Cardiac muscle cell (in vitro differentiated cells and primary cell): ENCODE data around the gene LRFN4. TPM values are rescaled to one million over a fixed set of nuclear protein-coding genes. Genes with fewer than 3 reads are reported as not detected.

ENCODE experiments used
- DNase-seq, 2 donors: peaks; one replicate each; pipeline versions ENCODE4 v3.0.0 to v3.0.0-alpha.2; 2010 to 2017; ENCODE audit warnings: low read depth in 1 of 2, low spot score in 1 of 2
- H3K27ac ChIP-seq: fragments of 200-600 bp; sonication (generic); 2 replicates; pipeline ENCODE4 v1.5.1; 2016
- H3K27me3 ChIP-seq: fragments of 200-600 bp; sonication (generic); 2 replicates; pipeline ENCODE4 v1.6.0; 2016; ENCODE audit warnings: control low read depth
- H3K36me3 ChIP-seq: fragments of 200-600 bp; sonication (generic); 2 replicates; pipeline ENCODE4 v1.5.1; 2016; ENCODE audit warnings: control low read depth
- H3K4me1 ChIP-seq: fragments of 200-600 bp; sonication (generic); 2 replicates; pipeline ENCODE4 v1.8.1; 2017; ENCODE audit warnings: low read depth, mild to moderate bottlenecking, mixed run types
- H3K4me3 ChIP-seq: fragments of 200-600 bp; sonication (generic); 2 replicates; pipeline ENCODE4 v1.5.1; 2016; ENCODE audit warnings: mild to moderate bottlenecking
- H3K9me3 ChIP-seq: fragments of 200-600 bp; sonication (generic); 2 replicates; pipeline ENCODE4 v1.5.1; 2017; ENCODE audit warnings: low read depth, mild to moderate bottlenecking, control low read depth
- polyA plus RNA-seq: library from polyadenylated mRNA; unstranded; fragments of >200 nt; fragmentation: Nextera tagmentation; extraction: Ambion mirVana; gene quantifications from 2 replicates; pipeline ENCODE4 v1.2.1, GENCODE V29; 2016
- total RNA-seq: library from RNA; depleted of rRNA; stranded (reverse); fragments of >200 nt; gene quantifications from 2 replicates; pipeline ENCODE4 v1.2.3, GENCODE V29; 2016
- TF ChIP-seq, protein P1 (sequence below): IDR thresholded peaks from 2 replicates; pipeline ENCODE4 v1.5.1; 2012; ENCODE audit warnings: low read depth, mild to moderate bottlenecking, low read length

LRFN4 gene
- total and polyA plus RNA-seq, 2 experiments from 2014 or later: 41.6 to 50.4 TPM

DNA sequence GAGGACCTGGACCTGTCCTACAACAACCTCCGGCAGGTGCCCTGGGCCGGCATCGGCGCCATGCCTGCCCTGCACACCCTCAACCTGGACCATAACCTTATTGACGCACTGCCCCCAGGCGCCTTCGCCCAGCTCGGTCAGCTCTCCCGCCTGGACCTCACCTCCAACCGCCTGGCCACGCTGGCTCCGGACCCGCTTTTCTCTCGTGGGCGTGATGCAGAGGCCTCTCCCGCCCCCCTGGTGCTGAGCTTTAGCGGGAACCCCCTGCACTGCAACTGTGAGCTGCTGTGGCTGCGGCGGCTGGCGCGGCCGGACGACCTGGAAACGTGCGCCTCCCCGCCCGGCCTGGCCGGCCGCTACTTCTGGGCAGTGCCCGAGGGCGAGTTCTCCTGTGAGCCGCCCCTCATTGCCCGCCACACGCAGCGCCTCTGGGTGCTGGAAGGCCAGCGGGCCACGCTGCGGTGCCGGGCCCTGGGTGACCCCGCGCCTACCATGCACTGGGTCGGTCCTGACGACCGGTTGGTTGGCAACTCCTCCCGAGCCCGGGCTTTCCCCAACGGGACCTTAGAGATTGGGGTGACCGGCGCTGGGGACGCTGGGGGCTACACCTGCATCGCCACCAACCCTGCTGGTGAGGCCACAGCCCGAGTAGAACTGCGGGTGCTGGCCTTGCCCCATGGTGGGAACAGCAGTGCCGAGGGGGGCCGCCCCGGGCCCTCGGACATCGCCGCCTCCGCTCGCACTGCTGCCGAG, 1.5 kb downstream of the LRFN4 start:
- TF ChIP-seq, protein P1, sequence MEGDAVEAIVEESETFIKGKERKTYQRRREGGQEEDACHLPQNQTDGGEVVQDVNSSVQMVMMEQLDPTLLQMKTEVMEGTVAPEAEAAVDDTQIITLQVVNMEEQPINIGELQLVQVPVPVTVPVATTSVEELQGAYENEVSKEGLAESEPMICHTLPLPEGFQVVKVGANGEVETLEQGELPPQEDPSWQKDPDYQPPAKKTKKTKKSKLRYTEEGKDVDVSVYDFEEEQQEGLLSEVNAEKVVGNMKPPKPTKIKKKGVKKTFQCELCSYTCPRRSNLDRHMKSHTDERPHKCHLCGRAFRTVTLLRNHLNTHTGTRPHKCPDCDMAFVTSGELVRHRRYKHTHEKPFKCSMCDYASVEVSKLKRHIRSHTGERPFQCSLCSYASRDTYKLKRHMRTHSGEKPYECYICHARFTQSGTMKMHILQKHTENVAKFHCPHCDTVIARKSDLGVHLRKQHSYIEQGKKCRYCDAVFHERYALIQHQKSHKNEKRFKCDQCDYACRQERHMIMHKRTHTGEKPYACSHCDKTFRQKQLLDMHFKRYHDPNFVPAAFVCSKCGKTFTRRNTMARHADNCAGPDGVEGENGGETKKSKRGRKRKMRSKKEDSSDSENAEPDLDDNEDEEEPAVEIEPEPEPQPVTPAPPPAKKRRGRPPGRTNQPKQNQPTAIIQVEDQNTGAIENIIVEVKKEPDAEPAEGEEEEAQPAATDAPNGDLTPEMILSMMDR: no peak
- Histone ChIP-seq H3K27ac (no peak overlapping the region), H3K36me3 (peaks cover 3% of the 10 kb centered on the region), H3K4me1 (peaks cover 6% of the 10 kb centered on the region), H3K9me3 (no peaks in the 10 kb centered on the region), H3K27me3 (no peaks in the 10 kb centered on the region), H3K4me3 (no peak overlapping the region)
- DNase-seq: no peak

DNA sequence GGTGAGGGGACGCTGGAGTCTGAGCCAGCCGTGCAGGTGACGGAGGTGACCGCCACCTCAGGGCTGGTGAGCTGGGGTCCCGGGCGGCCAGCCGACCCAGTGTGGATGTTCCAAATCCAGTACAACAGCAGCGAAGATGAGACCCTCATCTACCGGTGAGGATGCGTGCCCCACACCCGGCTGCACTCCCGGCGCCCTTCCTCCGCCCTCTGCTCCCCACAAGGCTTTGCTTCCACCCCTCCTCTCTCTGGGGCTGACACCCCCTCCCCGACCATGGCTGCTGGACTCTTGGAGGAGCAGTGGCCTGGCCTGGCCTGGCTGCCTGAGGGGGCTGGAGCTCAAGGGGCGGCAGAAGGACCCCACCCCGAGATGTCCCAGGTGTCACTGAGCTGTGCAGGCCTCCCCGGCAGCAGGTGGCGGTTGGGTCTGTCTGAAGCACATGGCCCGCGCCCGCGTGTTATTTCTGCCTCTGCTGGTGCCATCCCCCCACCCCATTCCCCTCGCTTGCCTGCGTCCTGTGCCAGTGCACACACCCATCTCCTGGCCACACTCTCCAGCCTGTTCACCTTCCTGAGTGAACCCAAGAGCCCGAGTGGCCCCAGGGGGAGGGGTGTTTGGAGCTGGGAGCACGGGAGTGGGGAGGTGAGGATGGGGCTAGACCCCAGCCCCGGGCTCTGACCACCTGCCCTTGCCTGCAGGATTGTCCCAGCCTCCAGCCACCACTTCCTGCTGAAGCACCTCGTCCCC, 2.2 kb downstream of the LRFN4 start:
- Histone ChIP-seq H3K4me1 (peaks cover 6% of the 10 kb centered on the region), H3K36me3 (peaks cover 3% of the 10 kb centered on the region), H3K27ac (no peak overlapping the region), H3K4me3 (no peak overlapping the region), H3K9me3 (no peaks in the 10 kb centered on the region), H3K27me3 (no peaks in the 10 kb centered on the region)
- no peak for DNase-seq
- TF ChIP-seq, protein P1: no peak

DNA sequence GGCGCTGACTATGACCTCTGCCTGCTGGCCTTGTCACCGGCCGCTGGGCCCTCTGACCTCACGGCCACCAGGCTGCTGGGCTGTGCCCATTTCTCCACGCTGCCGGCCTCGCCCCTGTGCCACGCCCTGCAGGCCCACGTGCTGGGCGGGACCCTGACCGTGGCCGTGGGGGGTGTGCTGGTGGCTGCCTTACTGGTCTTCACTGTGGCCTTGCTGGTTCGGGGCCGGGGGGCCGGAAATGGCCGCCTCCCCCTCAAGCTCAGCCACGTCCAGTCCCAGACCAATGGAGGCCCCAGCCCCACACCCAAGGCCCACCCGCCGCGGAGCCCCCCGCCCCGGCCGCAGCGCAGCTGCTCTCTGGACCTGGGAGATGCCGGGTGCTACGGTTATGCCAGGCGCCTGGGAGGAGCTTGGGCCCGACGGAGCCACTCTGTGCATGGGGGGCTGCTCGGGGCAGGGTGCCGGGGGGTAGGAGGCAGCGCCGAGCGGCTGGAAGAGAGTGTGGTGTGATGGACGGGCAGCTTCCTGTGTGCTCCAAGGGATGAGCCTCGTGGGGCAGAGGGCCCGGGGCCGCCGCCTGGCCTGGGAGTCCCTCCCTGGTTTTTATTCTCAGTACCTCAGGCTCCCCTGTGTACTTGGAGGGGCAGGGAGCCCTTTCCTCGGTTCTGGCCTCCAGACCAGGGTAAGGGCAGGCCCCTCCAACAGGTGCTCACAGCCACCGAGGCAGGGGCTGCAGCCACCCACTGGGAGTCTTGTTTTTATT, 3.0 kb downstream of the LRFN4 start:
- H3K36me3 ChIP-seq: peaks cover 3% of the 10 kb centered on the region
- H3K4me1 ChIP-seq: peaks cover 10% of the 10 kb centered on the region
- H3K9me3 ChIP-seq: no peaks in the 10 kb centered on the region
- no peaks in the 10 kb centered on the region for H3K27me3 ChIP-seq
- DNase-seq: no peak
- TF ChIP-seq, protein P1: no peak
- H3K4me3 ChIP-seq: no peak overlapping the region
- H3K27ac ChIP-seq: no peak overlapping the region

GRCh38 chr11:66860449-66860831, 3.6 kb downstream of the LRFN4 start:
- Histone ChIP-seq H3K4me1 (peaks cover 9% of the 10 kb centered on the region), H3K9me3 (no peaks in the 10 kb centered on the region), H3K4me3 (no peak overlapping the region), H3K36me3 (peaks cover 3% of the 10 kb centered on the region), H3K27me3 (no peaks in the 10 kb centered on the region), H3K27ac (no peak overlapping the region)
- no peak for DNase-seq
- TF ChIP-seq, protein P1: no peak

- peaks cover 5% of the 10 kb centered on the region for H3K4me1 ChIP-seq
- H3K27me3 ChIP-seq: no peaks in the 10 kb centered on the region
- no peak overlapping the region for H3K27ac ChIP-seq
- no peak for DNase-seq
- H3K36me3 ChIP-seq: peaks cover 3% of the 10 kb centered on the region
- no peaks in the 10 kb centered on the region for H3K9me3 ChIP-seq
- no peak overlapping the region for H3K4me3 ChIP-seq
- TF ChIP-seq, protein P1: no peak
Observed at GRCh38 chr11:66861038-66861773, 4.3 kb downstream of the LRFN4 start.
